NCI-H82 treated with DMSO at 0.1 percent for 48 hours (cell line): ENCODE measurements around the gene ANAPC2.

Experiments
- DNase-seq: peaks from one replicate; lab custom pipeline; 2025; ENCODE audit not compliant: unreplicated experiment; lab: John Stamatoyannopoulos, UW

The ANAPC2 gene, protein sequence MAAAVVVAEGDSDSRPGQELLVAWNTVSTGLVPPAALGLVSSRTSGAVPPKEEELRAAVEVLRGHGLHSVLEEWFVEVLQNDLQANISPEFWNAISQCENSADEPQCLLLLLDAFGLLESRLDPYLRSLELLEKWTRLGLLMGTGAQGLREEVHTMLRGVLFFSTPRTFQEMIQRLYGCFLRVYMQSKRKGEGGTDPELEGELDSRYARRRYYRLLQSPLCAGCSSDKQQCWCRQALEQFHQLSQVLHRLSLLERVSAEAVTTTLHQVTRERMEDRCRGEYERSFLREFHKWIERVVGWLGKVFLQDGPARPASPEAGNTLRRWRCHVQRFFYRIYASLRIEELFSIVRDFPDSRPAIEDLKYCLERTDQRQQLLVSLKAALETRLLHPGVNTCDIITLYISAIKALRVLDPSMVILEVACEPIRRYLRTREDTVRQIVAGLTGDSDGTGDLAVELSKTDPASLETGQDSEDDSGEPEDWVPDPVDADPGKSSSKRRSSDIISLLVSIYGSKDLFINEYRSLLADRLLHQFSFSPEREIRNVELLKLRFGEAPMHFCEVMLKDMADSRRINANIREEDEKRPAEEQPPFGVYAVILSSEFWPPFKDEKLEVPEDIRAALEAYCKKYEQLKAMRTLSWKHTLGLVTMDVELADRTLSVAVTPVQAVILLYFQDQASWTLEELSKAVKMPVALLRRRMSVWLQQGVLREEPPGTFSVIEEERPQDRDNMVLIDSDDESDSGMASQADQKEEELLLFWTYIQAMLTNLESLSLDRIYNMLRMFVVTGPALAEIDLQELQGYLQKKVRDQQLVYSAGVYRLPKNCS

DNA sequence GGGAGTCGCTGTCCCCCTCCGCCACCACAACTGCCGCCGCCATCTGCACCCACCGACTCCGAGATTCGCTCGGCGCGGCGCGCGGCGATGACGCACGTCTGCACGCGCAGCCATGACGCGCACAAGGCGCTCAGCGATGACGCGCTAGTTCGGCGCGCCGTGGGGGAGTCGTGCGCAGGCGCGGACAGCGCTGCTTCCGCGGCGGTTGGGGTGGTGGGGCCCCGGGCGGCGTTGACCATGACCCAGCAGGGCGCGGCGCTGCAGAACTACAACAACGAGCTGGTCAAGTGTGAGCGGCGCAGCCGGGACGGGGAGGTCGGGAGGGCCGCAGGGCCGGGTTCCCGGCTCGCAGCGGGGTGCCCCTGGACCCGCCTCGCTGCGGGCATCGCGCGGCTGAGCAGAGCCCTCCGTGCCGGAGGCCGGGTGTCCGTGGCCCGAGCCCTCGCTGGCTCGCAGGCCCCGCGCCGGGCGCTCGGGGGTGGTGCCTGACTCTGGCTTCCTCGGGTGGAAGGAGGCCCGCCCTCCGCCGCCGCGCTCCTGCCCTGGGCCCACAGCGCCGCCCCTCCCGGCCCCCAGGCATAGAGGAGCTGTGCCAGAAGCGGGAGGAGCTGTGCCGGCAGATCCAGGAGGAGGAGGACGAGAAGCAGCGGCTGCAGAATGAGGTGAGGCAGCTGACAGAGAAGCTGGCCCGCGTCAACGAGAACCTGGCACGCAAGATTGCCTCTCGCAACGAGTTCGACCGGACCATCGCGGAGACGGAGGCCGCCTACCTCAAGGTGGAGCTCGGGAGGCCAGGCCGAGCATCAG is at the start of gene ANAPC2, which contains the start of gene SSNA1:
Gene ANAPC2, minus strand, starts transcription at position 71 of the 807 bp plus-strand sequence. Its CDS starts 28 bp downstream, at position 43.
Gene SSNA1, plus strand, starts transcription at position 187 of the 807 bp plus-strand sequence. Its CDS starts 51 bp downstream, at position 238.
- peak; percentile 52 for DNase-seq

DNA sequence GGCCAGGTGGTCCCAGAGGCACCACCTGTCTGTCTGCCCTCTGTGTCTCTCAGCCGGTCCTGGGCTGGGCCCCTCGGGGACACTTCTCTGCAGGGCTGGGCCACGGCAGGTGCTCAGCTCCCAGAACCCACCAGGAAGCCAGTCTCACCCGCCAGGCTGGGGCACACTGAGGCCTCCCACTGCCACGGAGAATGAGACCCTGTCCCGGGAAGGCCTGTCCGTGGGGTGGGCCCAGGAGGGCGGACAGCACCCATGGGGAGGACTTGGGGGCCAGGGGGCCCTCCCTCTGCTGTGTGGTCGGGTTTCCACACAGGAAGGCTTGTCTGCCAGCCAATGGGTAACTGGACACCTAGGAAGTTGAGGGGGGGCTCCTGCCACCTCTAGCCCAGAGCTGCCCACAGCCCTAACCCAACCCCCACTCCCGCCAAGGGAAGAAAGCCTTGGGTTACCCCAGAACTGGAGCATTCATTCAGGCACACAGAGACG is 48.6 kb upstream of the ANAPC2 start:
- DNase-seq: no peak

DNA sequence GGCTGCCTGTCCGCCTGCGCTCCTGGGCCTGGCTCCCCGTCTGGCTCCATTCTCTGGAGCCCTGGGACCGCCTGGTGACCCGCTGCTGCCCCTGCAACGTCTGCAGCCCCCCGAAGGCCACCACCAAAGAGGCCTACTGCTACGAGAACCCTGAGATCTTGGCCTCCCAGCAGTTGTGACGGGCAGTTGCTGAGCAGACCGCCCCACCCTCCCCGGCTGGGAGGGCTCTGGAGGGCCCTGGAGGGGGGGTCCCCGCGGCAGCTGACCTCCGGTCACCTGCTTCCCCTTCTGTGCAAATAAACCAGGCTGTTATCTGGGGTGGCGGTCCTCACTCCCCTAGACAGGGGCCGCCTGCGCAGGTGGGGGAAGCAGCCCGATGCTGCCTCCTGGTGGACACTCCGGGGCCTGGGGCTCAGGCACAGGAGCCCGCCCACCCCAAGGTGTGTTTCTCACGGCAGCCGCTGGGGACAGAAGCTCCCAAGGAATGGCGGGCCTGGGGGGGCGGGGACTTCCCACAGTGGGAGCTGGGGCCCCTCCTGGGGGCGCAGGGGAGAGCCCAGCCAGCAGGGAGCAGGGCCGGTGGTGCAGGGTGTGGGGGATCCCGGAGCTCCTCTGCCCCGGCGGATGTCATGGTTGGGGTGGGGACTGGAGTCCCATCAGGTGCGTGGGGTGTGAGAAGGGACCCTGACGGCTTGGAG is 48.0 kb upstream of the ANAPC2 start:
- DNase-seq: peak; percentile 69

DNA sequence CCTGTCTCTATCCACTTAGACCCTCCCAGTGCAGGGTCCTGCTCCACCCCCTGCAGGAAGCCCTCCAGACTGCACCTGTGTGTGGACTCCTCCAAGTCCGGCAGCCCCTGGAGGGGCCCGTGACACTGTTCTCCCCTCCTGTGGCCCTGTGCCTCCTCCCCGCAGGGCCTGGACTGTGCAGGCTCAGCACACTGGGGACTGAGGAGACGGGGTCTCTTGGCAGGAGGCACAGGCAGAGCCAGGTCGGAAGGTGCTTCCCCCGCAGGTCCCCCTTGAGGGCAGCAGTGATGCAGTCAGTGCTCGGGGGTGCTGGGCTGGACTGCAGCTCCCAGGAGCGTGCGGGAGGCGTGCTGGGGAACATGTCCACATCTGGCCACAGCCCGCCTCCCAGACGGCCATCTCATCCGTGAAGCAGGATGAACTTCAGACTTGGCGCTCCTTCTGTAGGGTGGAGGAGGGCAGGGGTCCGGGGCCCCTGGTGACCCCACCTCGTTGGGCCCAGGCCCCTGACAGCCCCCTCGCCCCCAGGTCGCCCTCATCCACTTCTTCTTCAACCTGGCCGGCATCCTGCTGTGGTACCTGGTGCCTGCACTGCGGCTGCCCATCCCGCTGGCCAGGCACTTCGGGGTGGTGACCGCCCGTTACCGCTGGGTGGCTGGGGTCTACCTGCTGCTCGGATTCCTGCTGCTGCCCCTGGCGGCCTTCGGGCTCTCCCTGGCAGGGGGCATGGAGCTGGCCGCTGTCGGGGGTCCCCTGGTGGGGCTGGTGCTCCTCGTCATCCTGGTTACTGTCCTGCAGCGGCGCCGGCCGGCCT is 47.3 kb upstream of the ANAPC2 start:
- no peak for DNase-seq

DNA sequence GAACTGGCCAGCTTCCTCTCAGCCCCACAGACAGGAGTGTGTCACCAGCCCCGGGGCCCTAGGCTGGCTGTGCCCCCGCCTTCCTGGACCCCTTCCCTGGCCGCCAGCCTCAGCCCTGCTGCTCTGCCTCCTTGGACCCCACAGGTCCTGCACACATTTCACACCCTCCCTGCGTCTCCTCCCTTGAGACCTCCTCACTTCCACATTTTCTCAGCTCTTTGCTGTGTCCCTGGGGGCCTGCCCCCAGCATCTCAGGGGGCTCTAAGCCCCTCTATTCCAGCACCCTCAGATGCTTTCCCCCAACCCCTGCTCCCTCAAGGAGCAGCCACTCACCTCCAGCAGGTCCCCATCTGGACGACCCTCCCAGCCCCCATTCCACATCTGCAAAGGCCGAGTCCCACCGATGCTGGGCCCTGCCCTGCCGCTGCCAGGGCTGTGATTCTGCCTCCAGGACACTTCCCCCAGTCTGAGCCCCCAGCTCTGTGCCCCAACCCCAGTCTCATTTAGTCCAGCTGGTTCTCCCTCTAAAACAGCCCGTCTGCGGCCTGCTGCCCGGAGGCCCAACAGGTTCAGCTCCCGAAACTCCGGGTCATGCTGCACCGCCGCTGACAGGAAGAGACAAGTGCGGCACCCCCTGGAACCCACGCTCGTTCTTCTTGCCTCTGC is 46.5 kb upstream of the ANAPC2 start:
- no peak for DNase-seq

DNA sequence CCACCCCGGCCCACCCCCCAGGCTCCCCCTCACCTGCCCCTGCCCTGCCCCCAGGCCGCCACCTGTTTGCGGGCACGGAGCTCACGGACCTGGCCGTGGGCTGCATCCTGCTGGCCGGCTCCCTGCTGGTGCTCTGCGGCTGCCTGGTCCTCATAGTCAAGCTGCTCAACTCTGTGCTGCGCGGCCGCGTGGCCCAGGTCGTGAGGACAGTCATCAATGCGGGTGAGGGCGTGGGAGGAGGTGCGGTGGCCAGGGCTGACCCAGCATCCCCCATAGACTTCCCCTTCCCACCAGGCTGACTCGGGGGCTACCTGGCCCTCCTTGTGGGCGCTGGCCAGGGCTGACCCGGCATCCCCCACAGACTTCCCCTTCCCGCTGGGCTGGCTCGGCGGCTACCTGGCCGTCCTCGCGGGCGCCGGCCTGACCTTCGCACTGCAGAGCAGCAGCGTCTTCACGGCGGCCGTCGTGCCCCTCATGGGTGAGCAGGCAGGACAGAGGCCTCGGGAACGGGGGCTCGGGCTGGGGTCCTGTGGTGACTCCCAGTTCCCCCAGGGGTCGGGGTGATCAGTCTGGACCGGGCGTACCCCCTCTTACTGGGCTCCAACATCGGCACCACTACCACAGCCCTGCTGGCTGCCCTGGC is 45.8 kb upstream of the ANAPC2 start:
- no peak for DNase-seq

DNA sequence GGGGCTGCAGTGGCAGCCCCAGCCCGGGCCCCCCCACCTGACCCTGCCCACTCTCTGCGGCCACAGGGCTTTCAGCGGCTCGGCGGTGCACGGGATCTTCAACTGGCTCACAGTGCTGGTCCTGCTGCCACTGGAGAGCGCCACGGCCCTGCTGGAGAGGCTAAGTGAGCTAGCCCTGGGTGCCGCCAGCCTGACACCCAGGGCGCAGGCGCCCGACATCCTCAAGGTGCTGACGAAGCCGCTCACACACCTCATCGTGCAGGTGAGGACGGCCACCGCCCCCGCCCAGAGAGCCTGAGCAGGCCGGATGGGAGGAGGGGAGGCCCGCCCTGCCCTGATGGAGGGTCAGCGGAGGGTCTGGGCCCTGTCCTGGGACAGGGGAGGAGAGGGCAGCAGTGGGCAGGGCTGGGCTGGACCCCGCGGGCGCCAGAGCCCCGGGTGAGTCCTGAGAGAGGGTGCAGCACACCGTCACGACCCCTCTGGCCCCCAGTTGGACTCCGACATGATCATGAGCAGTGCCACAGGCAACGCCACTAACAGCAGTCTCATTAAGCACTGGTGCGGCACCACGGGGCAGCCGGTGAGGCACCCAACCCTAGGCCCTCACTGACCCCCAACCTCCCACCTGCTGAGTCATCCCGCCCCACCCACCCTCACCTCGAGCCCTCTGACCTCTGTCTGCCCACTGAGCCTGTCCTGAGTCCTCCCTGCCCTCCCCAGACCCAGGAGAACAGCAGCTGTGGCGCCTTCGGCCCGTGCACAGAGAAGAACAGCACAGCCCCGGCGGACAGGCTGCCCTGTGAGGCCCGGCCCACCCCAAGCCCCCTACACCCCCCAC is 45.0 kb upstream of the ANAPC2 start:
- no peak for DNase-seq

DNA sequence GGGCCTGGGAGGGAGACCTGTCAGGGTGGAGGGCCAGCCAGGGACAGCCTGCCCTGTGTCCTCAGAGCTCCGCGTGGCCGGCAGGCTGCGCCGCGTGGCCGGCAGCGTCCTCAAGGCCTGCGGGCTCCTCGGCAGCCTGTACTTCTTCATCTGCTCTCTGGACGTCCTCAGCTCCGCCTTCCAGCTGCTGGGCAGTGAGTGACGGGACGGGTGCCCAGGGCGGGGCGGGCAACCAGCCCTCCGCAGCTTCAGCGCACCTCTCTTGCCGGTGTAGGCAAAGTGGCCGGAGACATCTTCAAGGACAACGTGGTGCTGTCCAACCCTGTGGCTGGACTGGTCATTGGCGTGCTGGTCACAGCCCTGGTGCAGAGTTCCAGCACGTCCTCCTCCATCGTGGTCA is 44.1 kb upstream of the ANAPC2 start:
- no peak for DNase-seq

DNA sequence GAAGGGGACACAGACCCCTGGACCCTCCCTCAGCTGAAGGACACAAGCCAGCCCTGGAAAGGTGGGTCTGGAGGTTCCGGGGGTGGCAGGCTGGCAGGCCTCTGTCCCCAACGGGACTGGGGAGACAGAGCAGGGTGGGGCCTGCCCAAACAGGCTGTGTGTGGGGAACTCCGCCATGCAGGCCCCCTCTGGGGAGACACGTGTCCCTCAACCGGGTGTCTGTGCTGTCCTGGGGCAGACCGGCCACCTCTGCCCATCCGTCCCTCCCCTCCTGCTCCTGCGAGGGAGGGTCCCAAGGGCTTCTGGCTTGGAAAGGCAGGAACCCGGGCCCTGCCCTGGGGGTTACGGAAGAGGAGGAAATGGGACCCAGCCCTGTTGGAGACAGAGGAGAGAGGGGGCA is 43.7 kb upstream of the ANAPC2 start:
- no peak for DNase-seq

DNA sequence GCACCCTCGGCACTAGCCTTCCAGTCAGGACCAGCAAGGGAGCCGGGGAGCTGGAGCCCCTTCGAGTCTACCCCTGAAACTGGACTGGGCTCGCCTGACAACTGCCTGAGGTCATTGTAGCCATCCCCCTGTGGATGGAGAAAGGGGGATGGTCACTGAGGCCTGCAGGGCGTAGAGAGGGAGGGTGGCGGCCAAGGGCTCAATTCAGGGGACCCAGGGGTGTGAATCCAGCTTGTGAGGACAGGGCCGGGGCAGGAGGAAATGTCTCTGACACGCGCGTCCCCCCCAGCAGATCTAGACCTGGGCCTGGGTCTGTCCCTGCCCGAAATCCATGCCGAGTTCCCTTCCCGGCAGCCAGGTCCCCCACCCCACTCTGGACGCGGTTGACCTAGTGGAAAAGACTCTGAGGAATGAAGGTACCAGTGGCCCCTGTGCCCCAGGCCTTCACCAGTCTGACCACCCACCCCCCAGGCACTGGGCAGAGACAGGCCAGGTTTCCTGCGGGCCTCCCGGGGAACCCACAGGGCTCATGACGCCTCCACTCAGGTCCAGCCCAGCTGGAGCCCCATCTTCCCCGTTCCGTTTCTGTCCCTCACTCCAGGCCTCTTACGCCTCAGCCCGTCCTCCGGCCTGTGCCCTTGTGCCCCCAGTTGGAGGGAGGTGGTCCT is 43.1 kb upstream of the ANAPC2 start:
- DNase-seq: no peak

DNA sequence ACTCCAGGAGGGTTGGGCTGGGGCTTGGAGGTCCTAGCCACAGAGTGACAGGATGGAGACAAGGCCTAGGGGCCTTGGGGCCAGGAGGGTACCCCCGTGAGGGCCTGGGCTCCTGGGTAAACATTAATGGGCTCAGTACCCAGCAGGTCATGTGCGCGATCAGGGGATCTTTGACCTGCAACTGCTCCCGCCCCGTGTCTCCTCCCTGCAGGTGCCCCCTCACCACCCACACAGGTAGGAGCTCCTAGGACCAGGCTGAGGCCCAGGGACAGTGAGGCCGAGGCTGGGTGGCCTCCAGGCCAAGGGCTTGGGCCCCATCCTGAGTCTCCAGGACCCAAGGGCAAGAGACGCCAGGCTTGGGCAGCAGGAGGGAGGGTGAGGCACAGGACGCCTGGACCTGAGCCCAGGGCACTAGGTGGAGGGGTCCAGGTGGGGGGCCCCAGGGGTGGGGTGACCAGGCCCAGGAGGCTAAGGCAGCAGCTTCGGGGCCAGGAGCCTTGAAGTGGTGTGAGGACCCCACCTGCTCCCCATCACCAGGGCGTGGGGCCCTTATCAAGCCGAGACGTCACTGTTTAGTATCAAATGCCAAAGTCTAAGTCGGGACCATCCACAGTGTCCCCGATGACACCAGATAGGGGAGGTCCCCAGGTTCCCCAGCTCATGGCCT is 42.5 kb upstream of the ANAPC2 start, which contains the start of gene SLC34A3:
Gene SLC34A3, plus strand, starts transcription at position 197 of the 667 bp plus-strand sequence. CDS start 802 bp downstream, outside the sequence.
- DNase-seq: no peak

DNA sequence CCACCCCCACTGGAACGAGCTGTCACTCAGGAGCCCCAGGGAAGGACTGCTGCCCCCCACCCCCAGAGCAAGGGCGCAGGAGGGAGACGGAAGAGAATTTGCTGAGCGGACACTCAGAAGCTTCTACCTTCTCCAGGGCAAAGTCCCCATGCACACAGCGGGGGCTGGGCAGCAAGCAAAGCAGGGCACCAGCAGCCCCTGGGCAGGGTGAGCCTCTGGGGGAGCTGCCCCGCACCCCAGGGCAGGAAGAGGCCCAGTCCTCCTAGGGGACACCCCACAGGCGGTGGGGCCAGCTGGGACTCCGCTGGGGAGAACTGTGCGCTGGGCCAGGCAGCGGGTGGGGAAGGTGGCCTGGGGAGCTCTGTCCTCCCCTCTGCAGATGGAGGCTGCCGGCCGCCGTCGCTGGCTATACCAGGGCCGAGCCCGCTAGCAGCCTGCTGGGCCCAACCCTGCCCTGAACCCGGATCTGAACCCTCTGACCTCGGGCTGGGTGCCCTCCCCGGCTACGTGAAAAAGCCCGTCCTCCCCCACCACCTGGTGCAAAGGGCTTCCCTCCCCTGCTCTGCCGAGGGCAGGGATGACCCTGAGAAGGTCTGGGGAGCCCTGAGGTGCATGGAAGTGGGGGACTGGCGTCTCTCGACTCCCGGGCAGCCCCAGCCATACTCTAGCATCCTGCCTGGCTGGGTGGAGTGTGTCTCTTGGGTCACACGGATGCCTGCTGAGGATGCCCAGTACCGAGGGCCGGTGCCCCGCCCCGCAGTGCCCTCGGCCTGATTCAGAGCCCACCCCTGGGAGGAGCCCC is 41.7 kb upstream of the ANAPC2 start:
- no peak for DNase-seq

DNA sequence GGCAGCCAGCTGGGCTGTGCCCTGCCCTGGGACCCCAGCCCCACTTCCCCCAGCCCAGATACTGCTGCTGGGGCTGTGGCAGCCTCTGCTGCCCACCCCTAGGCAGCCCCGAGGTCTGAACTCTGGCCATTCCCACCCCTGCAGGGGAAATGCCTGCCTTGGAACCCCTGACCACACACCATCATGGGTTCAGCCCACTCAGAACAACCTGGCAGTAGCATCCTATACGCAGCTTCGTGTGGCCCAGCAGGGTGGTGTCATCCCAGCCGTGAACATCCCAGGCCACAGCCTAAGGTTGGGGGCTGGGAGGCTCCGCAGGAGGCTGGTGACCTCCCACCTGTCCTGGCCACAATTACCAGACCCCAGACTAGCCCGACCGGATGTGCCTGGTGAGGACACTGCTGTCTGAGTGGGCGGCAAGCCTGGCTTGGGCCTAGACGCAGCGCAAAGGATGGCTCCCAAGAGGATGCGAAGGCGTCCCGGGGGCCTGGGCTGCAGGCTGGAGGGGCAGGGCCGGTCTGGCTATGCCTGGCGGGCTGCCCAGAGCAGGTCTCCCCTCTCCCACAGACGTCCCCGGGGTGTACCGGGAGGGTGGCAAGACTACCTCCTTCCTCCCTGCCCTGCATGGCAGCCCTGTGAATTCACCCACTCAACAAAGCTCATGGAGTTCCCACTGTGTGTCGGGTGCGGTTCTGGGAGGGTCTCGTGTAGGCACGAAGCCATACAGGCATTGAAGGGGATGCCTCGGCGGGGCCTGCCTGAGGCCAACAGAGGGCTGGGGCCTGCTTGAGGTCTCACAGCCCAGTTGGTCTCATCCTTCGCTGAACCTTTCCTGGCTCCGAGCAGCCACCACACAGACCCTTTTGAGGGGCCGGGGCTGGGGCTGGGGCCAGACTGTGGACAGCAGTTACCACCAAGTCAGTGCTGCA is 40.9 kb upstream of the ANAPC2 start:
- no peak for DNase-seq

DNA sequence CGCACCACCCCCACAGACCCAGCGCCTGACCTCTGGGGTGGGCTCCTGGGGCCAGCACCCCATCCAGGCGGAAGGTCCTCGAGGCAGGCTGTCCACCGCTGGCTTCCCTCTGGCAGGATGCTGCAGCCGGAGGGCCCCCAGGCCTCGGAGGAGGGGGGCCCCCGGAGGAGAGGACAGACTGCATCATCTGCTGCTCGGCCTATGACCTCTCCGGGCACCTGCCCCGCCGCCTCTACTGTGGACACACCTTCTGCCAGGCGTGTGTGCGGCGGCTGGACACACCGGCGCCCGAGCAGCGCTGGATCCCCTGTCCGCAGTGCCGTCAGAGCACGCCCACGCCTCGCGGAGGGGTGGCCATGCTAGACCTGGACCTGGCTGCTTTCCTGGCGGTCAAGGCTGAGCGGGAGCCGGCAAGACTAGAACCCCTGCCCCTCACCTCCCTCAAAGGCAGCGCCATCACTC is 40.2 kb upstream of the ANAPC2 start:
- no peak for DNase-seq
